ENCODE data around the gene NPC1.
A peak's percentile ranks its signal among the peaks of the same experiment; 100 is the strongest.
"Not testable (repeated sequence)": the region's sequence is repeated elsewhere in the genome, so short reads cannot be mapped to it uniquely, and the experiment has no call there.

NPC1 gene

DNA sequence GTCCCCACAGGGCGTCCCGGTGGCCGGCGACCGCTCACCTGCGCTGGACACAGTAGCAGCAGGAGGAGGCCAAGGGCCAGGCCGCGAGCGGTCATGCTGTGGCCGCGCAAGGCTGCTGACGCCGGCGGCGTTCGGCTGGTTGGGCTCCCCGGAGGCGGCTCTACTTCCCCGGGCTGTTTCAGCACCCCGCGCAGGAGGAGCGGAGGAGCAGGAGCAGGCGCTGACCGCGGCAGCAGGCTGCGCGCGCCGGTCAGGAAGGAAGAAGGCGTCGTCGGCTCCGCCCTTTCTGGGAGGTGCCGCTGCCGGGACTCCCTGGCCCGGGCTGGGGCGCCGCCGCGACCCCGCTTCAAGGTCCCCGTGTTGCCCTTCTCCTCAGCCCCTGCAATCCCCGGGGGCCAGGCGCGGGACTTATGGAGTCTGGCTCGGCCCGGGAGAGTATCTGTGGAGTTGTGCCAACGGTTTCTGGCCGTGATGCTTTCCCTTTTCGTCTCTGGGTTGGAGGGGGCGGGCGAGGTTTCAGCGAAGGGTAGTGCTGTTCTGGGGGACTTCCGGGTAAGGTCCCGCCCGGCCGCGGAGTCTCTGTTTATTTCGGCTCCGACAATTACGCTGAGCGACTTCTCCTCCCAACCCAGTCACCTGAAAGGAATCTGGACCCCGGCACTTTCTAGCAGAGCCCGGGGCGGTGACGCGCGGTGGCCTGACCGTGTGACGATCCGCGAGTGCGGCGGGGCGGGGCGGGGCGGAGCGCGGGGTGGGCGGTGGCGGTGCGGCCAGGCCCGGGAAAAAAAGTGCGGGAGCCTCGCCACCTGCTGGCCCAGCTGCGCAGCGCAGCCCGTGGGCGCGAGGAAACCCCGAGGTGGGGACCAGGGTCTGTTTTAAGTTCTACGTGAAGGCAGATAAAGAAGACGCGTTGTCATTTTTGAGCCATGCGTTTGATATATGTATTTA is at the start of gene NPC1:
NPC1 (minus strand) TSS at position 258 of the 948 bp plus-strand sequence; CDS start at position 95, 163 bp downstream.
- peak; percentile 91 to 93 for DNase-seq

DNA sequence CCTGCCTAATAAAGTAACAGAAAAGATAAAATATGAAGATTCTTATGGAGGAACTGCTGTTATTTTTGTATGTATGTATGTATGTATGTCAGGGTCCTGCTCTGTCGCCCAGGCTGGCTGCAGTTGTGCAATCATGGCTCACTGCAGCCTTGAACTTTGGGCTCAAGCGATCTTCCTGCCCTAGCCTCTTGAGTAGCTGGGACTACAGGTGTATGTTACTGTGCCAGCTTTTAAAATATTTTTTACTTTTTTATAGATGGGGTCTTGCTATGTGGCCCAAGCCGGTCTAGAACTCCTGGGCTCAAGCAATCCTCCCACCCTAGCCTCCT is 49.7 kb upstream of the NPC1 start:
- DNase-seq: no peak

DNA sequence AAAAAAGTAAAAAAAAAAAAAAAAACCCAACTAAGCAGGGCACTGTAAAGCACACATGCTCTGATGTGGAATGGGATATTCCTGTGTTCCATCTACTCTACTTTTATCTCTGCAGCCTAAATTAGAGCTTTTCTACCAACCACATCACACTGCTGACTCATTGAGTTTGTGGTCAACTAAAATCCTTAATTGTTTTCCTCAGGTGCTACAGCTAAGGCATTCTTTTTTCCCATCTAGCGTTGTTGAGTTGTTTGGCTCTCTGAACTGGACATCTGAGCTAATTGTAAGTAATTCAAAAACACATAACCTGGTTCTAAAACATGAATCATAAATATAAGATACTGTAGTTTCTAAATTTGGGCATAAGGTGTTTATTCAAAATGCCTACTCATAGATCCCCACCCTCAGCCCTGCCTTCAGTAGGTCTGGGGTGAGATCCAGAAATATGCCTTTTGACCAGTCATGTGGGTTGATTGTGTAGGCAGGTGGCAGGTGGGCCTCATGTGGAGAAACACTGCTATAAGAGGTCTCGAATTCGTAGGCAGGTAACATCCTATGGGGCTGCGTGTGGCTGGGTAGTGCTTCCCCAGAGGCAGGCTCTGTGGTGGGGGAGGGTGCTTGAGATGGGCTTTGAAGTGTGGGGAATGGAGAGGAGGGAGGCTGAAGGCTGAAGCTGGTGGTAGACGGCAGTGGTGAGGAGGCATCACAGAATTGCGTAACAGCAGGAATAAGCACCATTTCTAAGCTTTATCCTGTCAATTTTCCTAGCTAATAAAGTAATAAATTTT is 49.2 kb upstream of the NPC1 start:
- no peak for DNase-seq

DNA sequence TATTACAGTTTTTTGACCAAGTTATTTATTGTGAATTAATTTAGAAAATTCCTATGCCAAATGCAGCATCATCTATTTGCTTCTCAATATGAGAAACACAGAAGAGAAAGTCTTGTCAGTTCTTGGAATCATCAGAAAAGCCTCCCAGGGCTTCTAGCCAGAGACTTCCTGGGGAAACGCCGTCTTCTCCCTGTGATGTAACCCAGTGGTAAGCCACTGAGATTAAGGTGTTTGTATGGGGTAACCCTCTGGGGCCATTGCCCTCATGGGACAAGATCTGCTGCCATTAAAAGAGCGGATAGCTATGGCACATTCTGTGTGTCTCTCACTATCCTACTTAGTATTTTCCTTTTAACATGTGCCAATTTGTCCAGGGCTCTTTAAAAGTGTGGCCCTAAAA is 48.4 kb upstream of the NPC1 start:
- DNase-seq: no peak

DNA sequence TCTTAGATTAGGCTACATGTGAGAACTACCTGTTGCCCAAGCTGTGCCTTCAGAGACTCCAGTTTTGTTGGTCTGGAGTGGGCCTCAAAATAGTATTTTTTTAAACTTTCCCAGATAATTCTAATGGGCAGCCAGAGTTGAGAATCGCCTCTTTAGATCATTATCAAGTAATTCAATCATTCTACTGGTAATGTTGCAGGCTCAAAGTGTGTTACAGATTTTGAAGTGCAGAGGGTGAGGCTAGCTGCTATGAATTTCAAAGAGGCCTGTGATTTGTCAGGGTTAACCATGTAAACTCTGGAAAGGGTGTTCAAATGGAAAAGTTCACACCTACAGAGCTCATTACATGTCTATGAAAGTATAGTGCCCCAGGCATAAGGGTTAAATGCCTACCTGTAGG is 46.3 kb upstream of the NPC1 start:
- DNase-seq: no peak

DNA sequence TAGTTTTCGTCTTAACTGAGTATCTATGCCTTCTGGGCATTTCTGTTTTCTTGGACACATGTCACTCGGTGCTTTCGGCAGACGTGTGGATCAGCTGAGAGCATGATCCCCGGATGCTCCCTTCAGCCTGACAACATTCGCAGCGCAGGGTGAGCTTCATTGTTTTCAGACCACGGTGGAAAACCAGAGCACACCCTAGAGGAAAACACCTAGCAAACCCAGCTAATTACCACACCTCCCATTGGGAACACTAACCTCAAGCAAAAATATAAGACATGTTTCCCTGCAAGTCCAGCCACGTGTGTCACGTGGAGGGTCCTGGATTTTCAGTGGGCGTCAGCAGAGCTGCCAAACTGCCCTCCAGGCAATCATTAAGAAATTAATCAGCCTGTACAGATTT is 45.4 kb upstream of the NPC1 start:
- DNase-seq: no peak

DNA sequence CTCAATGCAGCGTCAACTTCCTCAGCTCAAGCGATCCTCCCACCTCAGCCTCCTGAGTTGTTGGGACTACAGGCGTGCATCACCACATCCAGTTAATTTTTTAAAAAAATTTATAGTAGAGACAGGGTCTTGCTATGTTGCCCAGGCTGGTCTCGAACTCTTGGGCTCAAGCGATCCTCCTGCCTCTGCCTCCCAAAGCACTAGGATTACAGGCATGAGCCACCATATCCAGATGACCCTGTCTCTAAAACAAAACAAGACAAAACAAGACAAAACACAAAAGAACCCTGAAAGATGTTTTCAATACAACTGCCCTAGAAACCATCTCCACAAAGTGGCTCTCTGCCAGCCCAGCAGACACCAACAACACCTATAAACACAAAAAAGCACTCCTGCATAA is 45.0 kb upstream of the NPC1 start:
- no peak for DNase-seq

DNA sequence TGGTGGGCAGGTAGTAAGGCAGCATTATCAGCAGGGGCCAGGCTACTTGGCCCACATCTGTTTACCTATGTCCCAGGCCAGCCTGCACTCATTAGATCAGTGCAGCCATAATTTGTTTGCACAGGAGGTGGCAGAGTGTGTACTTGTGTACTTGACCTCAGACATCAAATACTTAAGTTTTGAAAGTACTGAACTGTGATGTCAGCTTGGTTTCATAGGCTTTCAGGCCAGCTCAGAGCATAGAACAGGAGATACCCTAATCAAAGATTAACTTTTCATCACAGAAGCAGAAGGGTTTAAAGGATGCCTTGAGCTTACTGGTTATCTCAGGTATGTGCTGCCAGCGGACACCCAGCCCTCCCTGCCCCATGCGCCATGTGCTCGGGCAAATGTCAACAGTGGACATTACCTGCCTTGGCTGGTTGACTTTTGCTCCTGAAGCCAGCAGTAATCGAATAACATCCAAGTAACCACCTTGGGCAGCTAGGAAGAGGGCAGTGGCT is 43.2 kb upstream of the NPC1 start:
- DNase-seq: no peak

DNA sequence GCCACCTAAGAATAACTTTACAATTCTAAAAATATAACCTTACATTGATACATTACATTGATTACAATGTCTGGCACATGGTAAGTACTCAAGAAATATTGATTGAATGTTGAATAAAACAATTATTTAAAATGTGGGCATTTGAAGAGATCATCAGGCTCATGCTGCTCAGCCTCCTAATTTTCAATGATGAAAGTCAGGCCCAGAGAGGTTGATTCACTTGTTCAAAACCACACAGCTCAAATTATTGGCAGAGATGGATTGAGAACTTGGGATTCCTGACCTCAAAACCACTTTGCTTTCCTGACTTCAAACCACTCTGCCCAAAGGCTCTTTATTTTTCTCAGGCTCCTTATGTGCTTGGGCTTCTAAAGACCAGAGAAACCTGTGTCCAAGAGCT is 41.7 kb upstream of the NPC1 start:
- no peak for DNase-seq

DNA sequence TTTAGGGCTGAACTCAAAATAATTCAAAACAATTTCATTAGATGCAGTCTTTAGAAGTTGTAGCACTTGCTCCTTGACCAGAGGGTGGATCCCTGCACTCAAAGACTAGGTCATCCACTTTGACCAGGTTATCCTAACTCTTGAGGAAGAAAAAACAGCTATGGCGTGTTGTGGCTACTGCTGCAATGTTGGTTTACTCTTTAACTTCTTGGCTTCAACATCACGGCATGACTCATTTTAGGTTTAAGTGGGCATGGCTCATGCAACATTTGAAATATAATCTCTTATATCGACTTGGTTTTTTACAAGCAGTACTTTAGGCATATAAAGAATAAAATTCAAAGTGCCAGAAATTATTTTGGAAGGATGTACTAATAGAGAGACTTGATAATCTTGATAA is 41.0 kb upstream of the NPC1 start:
- DNase-seq: no peak

DNA sequence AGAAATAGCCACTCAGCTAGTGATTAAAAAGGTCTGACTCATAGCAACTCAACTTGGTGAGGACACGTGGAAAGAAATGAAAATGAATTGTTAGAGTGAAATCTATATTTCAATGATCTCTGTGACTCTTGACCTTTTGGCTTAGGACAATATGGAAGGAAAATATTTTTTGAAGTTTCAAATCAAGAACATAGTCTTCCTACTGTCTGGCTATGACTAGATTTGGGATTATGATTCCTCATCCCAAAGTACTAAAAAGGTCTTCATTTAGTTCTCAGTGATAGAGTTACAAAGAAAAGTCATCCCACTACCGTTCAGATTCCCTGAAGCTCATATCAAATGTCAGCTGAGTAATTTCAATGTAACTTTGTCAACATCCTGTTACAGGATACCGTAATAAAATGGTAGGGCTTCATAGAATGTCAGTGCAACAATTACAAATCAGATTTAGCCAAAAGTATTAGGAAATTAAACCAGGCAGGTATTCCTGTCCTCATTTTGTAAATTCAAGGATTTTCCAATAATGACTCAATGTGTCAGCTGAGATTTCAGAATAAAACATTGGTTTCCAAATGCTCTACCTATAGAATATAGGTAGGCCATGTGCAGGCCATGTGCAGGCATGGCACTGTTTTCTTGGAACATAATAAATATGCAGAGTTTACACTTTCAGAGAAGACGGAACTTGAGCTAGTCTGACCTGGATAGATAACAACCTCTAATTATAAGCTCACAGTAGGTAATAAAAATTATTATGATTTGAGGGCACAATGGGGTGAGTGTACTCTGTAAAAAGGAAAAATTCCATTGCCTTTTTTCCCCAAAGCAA is 40.4 kb upstream of the NPC1 start:
- no peak for DNase-seq

DNA sequence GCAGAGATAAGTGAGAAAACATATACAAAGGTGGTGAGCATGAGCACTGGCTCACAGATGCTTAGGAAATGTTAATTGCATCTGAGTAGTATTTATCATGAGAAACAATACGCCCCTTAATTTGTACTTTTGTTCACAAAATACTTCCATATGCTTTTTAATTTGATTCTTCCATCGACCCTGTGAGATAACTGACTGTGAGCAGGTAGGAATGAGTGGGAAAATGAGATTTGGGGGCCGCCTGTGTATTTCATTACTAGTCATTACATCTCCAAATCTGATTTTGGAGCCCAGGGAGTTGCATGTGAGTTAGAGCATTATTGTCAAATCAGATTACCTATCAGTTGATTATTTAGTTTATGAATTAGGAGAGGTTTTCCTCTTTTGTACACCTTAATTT is 36.7 kb upstream of the NPC1 start:
- no peak for DNase-seq

DNA sequence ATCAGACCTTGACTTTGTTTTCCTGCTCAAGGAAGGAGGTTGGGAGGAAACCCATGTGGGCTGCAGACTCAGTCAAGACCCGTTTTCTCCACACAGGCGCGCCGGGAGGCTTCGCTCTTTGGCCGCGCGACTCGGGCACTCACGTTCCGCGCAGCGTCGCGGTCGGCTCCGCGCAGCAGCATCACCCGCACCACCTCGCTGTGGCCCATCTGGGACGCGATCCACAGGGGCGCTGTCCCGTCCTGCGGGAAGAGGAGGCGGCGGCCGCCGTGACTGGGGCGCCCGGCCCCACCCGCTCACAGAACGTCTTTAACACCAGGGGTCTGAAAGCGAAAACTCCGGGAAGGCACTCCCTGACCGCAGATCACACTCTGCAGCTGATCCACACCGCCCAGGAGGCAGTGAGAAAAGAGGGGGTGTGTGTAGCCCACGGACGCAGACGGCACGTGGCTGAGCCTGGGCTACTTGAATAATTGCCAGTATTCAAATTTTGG is 33.1 kb upstream of the NPC1 start:
- DNase-seq: peak; percentile 5 to 13

DNA sequence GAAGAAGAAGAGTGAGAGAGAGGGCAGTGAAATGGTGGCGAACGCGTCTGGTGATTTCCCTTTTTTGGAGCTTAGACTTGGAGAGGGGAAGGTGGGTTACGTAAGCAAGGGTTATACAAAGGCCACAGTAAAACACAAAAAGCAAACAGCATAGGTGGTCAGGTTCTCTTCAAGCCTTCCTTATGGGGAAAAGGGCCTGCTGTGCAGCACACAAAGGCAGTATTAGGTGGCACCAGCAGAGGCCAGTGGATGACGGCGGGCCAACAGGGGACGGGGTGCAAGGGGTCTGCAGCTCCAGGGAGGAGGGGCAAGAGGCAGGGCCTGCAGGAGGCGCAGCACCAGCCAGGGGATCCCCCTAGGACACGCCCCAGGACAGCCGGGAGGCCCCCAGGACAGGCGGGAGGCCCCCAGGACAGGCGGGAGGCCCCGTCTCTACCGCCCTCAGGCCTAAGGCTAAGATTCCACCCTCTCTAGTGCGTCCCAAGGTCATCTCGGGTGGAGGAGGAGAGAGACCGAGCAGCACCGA is 32.6 kb upstream of the NPC1 start:
- no peak for DNase-seq

DNA sequence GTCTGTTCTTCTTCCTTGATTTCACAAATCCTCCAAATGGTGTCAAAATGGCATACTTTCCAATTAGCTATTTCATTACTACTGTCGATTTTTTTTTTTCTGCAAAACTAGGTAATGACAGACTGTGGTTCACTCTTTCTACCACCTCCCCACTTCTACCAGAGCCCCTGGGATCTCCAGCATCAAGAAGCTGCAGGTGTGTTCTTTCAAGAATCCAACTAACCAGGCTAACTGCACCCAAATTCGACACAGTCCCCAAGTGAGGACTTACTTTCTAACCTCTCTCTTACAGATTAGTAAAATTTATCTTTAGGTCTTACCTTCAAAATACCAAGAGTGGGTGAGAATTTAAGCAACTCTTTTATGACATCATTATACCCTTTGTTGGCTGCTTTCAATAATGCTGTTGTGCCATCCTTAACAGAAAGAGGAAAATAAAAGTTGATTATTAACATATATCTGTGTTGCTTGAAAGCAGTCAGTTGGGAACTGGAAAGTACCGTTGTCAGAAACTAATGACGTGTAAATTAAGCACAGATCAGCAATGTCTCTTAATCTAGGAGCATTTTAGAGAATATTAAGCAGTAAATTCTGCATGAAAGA is 31.2 kb upstream of the NPC1 start:
- DNase-seq: no peak

DNA sequence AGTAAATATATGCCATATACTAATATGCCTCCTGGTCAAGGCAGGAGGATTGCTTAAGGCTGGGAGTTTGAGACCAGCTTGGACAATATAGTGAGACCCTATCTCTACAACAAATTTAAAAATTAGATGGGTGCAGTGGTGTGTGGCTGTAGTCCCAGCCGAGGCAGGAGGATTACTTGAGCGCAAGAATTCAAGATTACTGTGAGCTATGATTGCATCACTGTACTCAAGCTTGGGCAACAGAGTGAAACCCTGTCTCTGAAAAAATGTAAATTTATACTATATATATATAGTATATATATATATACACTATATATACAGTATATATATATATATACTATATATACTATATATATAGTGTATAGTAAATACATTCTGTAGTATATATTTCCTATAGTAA is 30.0 kb upstream of the NPC1 start:
- no peak for DNase-seq

DNA sequence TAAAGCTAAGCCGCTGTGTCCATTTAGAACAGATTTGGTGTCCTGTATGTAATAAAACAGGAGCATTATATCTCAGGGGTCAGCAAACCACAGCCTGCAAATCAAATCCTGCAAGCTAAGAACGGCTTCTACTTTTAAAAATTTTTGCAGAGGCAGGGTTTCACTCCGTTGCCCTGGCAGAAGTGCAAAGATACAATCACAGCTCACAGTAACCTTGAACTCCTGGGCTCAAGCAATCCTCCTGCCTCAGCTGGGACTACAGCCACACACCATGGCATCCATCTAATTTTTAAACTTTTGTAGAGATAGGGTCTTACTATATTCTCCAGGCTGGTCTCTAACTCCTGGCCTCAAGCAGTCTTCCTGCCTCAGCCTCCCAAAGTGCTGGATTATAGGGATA is 28.6 kb upstream of the NPC1 start:
- no peak for DNase-seq

DNA sequence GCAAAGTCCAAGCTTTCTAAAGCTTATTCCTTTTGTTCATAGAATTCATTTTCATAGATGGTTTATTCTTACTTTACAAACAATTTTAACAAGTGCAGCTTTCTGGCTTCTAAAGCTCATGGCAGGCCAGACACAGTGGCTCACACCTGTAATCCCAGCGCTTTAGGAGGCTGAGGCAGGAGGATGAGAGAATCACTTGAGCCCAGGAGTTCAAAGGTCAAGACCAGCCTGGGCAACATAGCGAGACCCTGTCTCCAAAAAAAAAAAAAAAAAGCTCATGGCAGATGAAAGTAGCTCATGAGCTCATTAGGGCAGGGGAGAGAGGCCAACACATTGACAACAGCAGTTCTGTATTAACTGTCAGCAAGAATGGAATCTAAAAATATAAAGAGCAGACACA is 28.1 kb upstream of the NPC1 start:
- DNase-seq: no peak

DNA sequence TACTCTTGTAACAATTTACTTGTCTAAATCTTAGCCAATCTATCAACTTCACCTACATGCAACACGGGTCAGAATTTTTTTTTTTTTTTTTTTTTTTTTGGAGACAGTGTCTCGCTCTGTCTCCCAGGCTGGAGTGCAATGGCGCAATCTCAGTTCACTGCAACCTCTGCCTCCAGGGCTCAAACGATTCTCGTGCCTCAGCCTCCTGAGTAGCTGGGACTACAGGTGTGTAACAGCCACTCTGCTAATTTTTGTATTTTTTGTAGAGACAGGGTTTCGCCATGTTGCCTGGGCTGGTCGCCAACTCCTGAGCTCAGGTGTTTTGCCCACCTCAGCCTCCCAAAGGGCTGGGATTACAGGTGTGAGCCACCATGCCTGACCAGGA is 26.8 kb upstream of the NPC1 start:
- DNase-seq: not testable (repeated sequence)

DNA sequence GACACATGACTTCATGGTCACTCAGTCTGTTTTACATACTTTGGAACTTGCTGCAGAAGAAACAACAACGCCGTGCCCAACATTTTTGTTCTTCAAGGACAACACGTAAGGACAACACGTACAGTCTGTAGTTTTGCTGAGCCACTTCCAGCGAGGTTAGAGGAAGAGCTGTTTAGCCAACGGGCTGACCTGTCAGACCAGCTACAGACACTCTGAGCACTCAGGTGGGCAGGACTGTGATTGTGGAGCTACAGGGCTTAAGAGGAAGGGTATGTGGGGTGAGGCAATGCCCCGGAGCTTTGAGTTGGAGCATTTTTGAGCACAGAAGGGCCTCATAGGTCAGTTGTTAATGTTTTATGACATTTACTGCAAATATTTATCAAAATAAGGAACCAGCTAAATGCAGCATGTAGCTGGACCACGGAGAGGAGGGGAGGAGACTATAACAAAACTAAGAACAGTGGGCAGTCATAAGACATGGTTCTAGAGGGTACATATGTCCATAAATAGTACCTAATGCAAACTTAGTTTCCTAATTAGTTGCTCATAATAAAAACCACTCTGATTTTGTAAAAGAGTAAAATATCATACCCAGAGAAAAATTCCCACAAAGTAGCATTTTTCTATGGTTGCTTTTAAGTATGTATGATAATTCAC is 26.3 kb upstream of the NPC1 start:
- DNase-seq: no peak

DNA sequence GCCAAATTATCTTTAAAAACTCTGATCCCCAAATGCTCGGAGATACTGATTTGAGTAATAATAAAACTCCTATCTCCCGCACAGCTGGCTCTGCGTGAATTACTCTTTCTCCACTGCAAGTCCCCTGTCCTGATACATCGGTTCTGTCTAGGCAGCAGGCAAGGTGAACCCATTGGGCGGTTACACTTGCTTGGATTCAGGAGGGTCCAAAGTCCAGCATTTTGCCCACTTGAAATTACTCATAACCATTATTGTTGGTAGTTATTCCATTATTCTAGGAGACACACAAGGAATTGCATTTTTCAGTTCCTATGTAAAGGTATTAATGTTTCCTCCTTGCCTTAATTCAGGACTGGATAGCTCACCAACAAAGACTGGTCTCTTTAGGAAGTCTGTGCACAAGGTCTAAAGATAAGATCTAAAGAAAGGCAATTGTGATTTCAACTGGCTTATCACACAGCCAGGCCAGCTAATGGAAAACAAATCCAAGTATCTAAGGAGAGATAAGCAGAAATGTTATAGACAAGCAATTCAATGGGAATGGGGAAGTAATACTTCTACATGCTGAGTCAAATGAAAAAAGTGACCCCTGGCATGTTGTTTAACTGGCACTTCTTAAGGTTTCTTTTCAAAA is 23.2 kb upstream of the NPC1 start:
- DNase-seq: no peak

Measured in activated CD4-positive, alpha-beta T cell treated with anti-CD3 and anti-CD28 coated beads, Interleukin-2, amount 50 U/mL, for 48 hours (primary cell).